Measurements from ENCODE around the gene KMT2B.

The KMT2B gene

DNA sequence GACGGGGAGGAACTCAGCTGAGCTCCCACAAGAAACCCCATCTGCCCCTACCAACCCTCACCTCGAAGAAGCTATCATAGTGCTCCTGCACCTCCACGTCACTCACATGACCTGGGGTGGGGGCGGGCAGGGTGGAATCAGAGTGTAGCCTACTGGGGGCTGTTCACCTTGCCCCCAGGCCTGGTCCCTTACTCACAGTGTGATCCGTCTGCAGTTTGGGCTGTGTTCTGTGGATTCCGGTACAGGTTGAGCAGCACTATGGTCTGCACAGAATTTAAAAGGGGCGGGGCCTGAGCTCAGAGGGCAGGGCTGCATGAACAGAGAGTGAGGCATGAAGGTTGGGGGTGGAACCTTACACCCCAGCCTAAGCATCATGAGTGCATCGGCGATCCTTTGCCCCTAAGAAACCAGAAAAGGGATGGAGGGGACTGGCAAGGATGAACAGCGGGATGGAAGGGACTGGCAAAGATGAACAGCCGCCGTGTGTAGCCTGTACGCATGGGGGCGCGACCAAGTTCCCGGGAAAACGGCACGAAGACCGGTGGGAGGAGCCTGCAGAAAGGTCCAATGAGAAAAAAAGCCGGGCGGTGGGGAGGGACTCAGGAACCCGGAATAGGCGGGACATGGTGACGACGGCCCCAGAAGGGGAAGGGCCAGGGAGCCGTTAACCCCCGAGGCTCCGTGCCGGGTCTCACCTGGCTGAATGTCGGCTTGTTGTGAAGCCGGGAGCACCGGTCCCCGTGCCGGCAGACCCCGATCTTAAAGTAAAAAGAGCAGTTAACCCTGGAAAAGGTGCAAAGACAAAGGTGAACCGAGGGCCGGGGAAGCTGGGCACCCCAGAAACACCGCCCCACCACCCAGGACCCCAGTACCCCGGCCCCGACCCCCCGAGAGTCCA lies 26.9 kb downstream of the KMT2B start:
- DNase-seq (ENCODE audit: low spot score), result peak; percentile 79
- TF ChIP-seq, protein P1, sequence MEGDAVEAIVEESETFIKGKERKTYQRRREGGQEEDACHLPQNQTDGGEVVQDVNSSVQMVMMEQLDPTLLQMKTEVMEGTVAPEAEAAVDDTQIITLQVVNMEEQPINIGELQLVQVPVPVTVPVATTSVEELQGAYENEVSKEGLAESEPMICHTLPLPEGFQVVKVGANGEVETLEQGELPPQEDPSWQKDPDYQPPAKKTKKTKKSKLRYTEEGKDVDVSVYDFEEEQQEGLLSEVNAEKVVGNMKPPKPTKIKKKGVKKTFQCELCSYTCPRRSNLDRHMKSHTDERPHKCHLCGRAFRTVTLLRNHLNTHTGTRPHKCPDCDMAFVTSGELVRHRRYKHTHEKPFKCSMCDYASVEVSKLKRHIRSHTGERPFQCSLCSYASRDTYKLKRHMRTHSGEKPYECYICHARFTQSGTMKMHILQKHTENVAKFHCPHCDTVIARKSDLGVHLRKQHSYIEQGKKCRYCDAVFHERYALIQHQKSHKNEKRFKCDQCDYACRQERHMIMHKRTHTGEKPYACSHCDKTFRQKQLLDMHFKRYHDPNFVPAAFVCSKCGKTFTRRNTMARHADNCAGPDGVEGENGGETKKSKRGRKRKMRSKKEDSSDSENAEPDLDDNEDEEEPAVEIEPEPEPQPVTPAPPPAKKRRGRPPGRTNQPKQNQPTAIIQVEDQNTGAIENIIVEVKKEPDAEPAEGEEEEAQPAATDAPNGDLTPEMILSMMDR (IDR thresholded peaks at IDR 0.05; ENCODE audit: extremely low read depth, missing control alignments), result no peak

DNA sequence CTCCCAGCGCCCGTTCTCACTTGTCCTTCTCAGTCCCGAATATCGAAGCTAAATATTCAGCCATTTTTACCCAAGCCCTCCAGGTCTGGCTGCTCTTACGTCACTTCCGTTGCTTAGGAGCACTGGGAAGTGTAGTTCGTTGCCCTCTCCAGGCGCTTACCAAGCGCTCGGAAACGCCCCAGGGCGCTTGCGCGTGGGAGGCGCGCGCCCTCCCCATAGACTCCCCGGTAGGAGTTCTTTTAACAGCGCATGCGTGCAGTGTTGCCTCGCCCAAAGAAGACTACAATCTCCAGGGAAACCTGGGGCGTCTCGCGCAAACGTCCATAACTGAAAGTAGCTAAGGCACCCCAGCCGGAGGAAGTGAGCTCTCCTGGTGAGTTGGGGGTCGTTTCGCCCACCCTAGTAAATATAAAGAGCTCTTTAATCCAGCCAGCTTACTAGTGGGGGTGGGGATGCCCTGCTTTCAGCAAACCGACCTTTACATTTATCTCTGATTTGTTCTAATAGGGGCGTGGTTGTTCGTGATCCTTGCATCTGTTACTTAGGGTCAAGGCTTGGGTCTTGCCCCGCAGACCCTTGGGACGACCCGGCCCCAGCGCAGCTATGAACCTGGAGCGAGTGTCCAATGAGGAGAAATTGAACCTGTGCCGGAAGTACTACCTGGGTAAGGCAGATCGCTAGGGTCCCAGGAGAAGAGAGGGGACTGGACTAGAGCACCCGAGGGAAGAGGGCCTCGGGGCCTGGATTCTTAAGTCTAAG lies 27.7 kb downstream of the KMT2B start, which contains the start of the genes PSENEN and U2AF1L4:
Gene PSENEN, plus strand, starts transcription at position 324 of the 759 bp plus-strand sequence. Its CDS starts 280 bp downstream, at position 604.
Gene U2AF1L4, minus strand, starts transcription at position 91 of the 759 bp plus-strand sequence. Its CDS starts 27 bp downstream, at position 64.
- TF ChIP-seq, protein P1 (IDR thresholded peaks at IDR 0.05; ENCODE audit: extremely low read depth, missing control alignments), result no peak
- peak; percentile 89 for DNase-seq (ENCODE audit: low spot score)

DNA sequence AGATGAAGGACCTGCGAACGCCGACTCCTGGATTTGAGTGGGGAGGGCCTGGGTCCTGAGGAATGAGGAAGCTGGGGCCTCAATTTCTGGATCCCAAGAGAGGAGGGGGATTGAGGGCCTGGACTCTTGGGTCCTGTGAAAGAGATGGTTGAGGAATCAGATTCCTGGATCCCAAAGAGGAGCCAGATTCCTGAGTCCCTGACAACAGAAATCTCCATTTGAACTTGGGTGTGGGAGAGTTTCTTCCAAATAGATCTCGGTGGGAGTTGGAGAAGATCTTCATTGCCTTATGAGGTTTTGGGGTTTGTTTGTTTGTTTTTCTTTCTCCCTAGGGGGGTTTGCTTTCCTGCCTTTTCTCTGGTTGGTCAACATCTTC lies 28.3 kb downstream of the KMT2B start:
- DNase-seq (ENCODE audit: low spot score), result no peak
- TF ChIP-seq, protein P1 (IDR thresholded peaks at IDR 0.05; ENCODE audit: extremely low read depth, missing control alignments), result no peak

DNA sequence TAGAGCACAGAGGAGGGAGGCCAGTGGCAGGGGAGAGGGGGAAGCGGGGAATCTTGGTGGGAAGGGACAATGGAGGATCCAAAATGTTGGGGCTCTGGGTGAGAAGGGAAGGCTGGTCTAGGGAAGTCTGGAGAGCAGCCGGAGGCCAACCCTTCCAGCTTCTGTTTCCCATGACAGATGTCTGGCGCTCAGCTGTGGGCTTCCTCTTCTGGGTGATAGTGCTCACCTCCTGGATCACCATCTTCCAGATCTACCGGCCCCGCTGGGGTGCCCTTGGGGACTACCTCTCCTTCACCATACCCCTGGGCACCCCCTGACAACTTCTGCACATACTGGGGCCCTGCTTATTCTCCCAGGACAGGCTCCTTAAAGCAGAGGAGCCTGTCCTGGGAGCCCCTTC lies 28.7 kb downstream of the KMT2B start:
- TF ChIP-seq, protein P1 (IDR thresholded peaks at IDR 0.05; ENCODE audit: extremely low read depth, missing control alignments), result no peak
- no peak for DNase-seq (ENCODE audit: low spot score)

DNA sequence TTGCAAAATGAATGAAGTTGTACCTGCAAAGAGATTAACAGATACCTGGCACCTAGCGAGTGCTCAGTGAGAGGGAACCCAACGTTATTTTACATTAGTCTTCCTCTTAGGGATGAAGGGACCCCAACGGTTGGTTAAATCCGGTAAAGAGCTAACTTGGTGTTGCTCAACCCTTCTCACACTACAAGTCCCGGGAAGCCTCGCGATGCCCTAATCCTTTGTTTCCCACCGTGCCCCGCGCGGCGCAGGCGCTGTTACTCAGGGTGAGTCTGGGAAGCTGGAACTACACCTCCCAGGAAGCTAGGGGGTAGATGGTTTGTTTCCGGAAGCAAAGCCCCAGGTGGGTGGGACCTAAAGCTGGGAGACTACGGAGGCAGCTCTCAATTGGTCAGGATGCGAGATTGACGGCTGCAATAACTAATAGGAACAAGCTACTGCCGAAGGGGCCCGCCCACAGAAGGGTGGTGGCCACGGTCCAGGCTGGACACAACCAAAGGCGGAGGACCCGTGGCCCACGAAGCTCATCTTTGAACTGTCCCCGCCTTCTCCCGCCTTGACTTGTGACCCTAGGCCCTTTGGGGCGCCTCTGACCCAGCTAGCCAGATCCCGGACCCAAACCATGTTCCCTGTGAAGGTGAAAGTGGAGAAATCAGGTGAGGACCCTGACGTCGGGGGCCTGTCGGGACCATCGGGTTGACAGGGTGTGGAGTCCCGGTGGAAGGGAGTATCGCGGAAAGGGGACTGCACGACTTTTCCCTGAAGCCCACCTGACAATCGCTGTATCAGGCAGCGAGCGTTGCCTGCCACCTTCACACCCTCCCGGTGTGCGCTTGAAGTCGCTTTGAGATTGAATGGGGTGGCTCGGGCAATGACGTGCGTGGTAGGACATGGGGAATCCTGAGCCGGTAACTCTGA lies 30.6 kb downstream of the KMT2B start, which contains the start of gene LIN37:
Gene LIN37, plus strand, starts transcription at position 471 of the 915 bp plus-strand sequence. Its CDS starts 149 bp downstream, at position 620.
- TF ChIP-seq, protein P1 (IDR thresholded peaks at IDR 0.05; ENCODE audit: extremely low read depth, missing control alignments), result no peak
- DNase-seq (ENCODE audit: low spot score), result peak; percentile 94

DNA sequence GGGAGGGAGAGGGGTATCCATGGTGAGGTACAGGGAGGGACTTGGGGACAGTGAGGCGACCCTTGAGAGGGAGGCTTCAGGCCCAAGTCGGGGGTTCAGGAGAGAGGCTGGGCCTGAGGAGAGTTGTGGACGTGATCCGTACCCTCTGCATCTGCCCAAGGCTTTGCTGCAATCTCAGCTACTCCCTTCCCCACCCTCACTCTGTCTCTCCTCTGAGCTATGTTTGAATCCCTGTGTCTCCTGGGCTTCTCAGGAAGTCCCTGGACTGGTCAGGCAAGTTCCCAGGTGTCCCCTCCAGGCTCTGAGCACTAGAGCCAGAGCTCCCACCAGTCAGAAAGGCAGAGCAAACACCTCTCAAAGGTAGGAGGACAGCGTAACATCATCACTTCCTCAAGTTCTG lies 32.4 kb downstream of the KMT2B start:
- TF ChIP-seq, protein P1 (IDR thresholded peaks at IDR 0.05; ENCODE audit: extremely low read depth, missing control alignments), result no peak

More for the DNA sequence above, 32.4 kb downstream of the KMT2B start:
- no peak for DNase-seq (ENCODE audit: low spot score)
